ENCODE results near the gene FN1.

The FN1 gene

GRCh38 chr2:215435870-215436704, at the start of gene FN1:
Gene FN1, minus strand, starts transcription at chr2:215436068. Its CDS starts 266 bp downstream, at chr2:215435802.
- no peak for DNase-seq (ENCODE audit: low read depth, low spot score)

GRCh38 chr2:215485032-215485431, 49.2 kb upstream of the FN1 start:
- DNase-seq (ENCODE audit: low read depth, low spot score), result no peak

- no peak for DNase-seq (ENCODE audit: low read depth, low spot score)
Observed at GRCh38 chr2:215484570-215484969, 48.7 kb upstream of the FN1 start.

GRCh38 chr2:215483431-215483830, 47.6 kb upstream of the FN1 start:
- no peak for DNase-seq (ENCODE audit: low read depth, low spot score)

- DNase-seq (ENCODE audit: low read depth, low spot score), result no peak
Observed at GRCh38 chr2:215479536-215480240, 43.8 kb upstream of the FN1 start.

- DNase-seq (ENCODE audit: low read depth, low spot score), result no peak
Observed at GRCh38 chr2:215479121-215479520, 43.3 kb upstream of the FN1 start.

- DNase-seq (ENCODE audit: low read depth, low spot score), result no peak
Observed at GRCh38 chr2:215476424-215476823, 40.6 kb upstream of the FN1 start.

- DNase-seq (ENCODE audit: low read depth, low spot score), result no peak
Observed at GRCh38 chr2:215466097-215466909, 30.4 kb upstream of the FN1 start.

- DNase-seq (ENCODE audit: low read depth, low spot score), result no peak
Observed at GRCh38 chr2:215465256-215465655, 29.4 kb upstream of the FN1 start.

- no peak for DNase-seq (ENCODE audit: low read depth, low spot score)
Observed at GRCh38 chr2:215461836-215462532, 26.1 kb upstream of the FN1 start.

GRCh38 chr2:215460682-215461382, 25.0 kb upstream of the FN1 start:
- no peak for DNase-seq (ENCODE audit: low read depth, low spot score)

GRCh38 chr2:215455958-215456357, 20.1 kb upstream of the FN1 start:
- DNase-seq (ENCODE audit: low read depth, low spot score), result no peak

GRCh38 chr2:215454519-215455246, 18.8 kb upstream of the FN1 start:
- no peak for DNase-seq (ENCODE audit: low read depth, low spot score)

- DNase-seq (ENCODE audit: low read depth, low spot score), result no peak
Observed at GRCh38 chr2:215452725-215453124, 16.9 kb upstream of the FN1 start.

GRCh38 chr2:215451012-215451756, 15.3 kb upstream of the FN1 start:
- DNase-seq (ENCODE audit: low read depth, low spot score), result no peak

- DNase-seq (ENCODE audit: low read depth, low spot score), result no peak
Observed at GRCh38 chr2:215450188-215451011, 14.5 kb upstream of the FN1 start.

GRCh38 chr2:215447673-215448081, 11.8 kb upstream of the FN1 start:
- no peak for DNase-seq (ENCODE audit: low read depth, low spot score)

GRCh38 chr2:215447056-215447455, 11.2 kb upstream of the FN1 start:
- DNase-seq (ENCODE audit: low read depth, low spot score), result no peak

- no peak for DNase-seq (ENCODE audit: low read depth, low spot score)
Observed at GRCh38 chr2:215442401-215442787, 6.5 kb upstream of the FN1 start.
